GM18508 (cell line): Measurements from ENCODE around the gene MTMR4.
"Not testable (repeated sequence)": the region's sequence is repeated elsewhere in the genome, so short reads cannot be mapped to it uniquely, and the experiment has no call there.

Source experiments
- ATAC-seq: cut with Tn5 transposase; IDR thresholded peaks from one replicate; pipeline ENCODE4 v1.9.1; 2021; ENCODE audit warnings: moderate number of reproducible peaks; ENCODE audit not compliant: insufficient read depth, unreplicated experiment

Gene MTMR4

GRCh38 chr17:58513965-58514769 lies at the start of gene MTMR4:
TSS of gene MTMR4 (minus strand) at chr17:58514638. CDS start at chr17:58514407, 231 bp downstream.
- ATAC-seq: no peak

GRCh38 chr17:58560511-58560910 lies 46.1 kb upstream of the MTMR4 start:
- no peak for ATAC-seq

- no peak for ATAC-seq
Observed at GRCh38 chr17:58557981-58558380, 43.5 kb upstream of the MTMR4 start.

- ATAC-seq: no peak
Observed at GRCh38 chr17:58556833-58557250, 42.4 kb upstream of the MTMR4 start.

GRCh38 chr17:58555109-58555508 lies 40.7 kb upstream of the MTMR4 start:
- not testable (repeated sequence) for ATAC-seq

- no peak for ATAC-seq
Observed at GRCh38 chr17:58541249-58541648, 26.8 kb upstream of the MTMR4 start.

GRCh38 chr17:58539698-58540097 lies 25.3 kb upstream of the MTMR4 start:
- ATAC-seq: no peak

- ATAC-seq: no peak
Observed at GRCh38 chr17:58538811-58539409, 24.5 kb upstream of the MTMR4 start.

GRCh38 chr17:58537266-58537665 lies 22.8 kb upstream of the MTMR4 start:
- ATAC-seq: no peak

- no peak for ATAC-seq
Observed at GRCh38 chr17:58536542-58536941, 22.1 kb upstream of the MTMR4 start.

- ATAC-seq: no peak
Observed at GRCh38 chr17:58535431-58535830, 21.0 kb upstream of the MTMR4 start.

GRCh38 chr17:58534901-58535421 lies 20.5 kb upstream of the MTMR4 start:
- ATAC-seq: no peak

GRCh38 chr17:58534331-58534730 lies 19.9 kb upstream of the MTMR4 start:
- ATAC-seq: no peak

- no peak for ATAC-seq
Observed at GRCh38 chr17:58533616-58534188, 19.3 kb upstream of the MTMR4 start.

GRCh38 chr17:58532555-58532951 lies 18.1 kb upstream of the MTMR4 start:
- no peak for ATAC-seq

GRCh38 chr17:58531661-58532554 lies 17.5 kb upstream of the MTMR4 start:
- ATAC-seq: no peak

- ATAC-seq: no peak
Observed at GRCh38 chr17:58531122-58531521, 16.7 kb upstream of the MTMR4 start.

- ATAC-seq: no peak
Observed at GRCh38 chr17:58530655-58531054, 16.2 kb upstream of the MTMR4 start.

- no peak for ATAC-seq
Observed at GRCh38 chr17:58529275-58529674, 14.8 kb upstream of the MTMR4 start.

- ATAC-seq: no peak
Observed at GRCh38 chr17:58528443-58528842, 14.0 kb upstream of the MTMR4 start.
